GM21367 (cell line): Measurements from ENCODE around the gene WWTR1.

ENCODE experiments used
- ATAC-seq: cut with Tn5 transposase; IDR thresholded peaks from one replicate; pipeline ENCODE4 v1.9.1; 2021; ENCODE audit not compliant: unreplicated experiment

WWTR1 gene

GRCh38 chr3:149475451-149476060, 182.3 kb downstream of the WWTR1 start:
- ATAC-seq = no peak

- ATAC-seq = no peak
Measured at GRCh38 chr3:149474250-149474817, 183.5 kb downstream of the WWTR1 start, which contains the start of gene TM4SF4. Gene TM4SF4 (plus strand): TSS chr3:149474697. CDS start chr3:149474878, 181 bp downstream.

GRCh38 chr3:149473357-149474249, 184.2 kb downstream of the WWTR1 start:
- ATAC-seq = no peak

GRCh38 chr3:149472030-149472797, 185.6 kb downstream of the WWTR1 start:
- ATAC-seq = no peak

- ATAC-seq = no peak
Measured at GRCh38 chr3:149470381-149470780, 187.4 kb downstream of the WWTR1 start.

GRCh38 chr3:149468504-149469212, 189.2 kb downstream of the WWTR1 start:
- peak; percentile 93 for ATAC-seq
